Erythroblast (primary cell): ENCODE data around the gene C17orf67.

Experiments used
- GATA1 ChIP-seq: IDR thresholded peaks from 2 replicates; pipeline ENCODE4 v1.6.1; 2011; ENCODE audit warnings: low read depth, mild to moderate bottlenecking, control low read depth, low read length, moderate library complexity
- POLR2A ChIP-seq: IDR thresholded peaks from 2 replicates; pipeline ENCODE4 v1.6.1; 2011; ENCODE audit warnings: mild to moderate bottlenecking, low read length

DNA sequence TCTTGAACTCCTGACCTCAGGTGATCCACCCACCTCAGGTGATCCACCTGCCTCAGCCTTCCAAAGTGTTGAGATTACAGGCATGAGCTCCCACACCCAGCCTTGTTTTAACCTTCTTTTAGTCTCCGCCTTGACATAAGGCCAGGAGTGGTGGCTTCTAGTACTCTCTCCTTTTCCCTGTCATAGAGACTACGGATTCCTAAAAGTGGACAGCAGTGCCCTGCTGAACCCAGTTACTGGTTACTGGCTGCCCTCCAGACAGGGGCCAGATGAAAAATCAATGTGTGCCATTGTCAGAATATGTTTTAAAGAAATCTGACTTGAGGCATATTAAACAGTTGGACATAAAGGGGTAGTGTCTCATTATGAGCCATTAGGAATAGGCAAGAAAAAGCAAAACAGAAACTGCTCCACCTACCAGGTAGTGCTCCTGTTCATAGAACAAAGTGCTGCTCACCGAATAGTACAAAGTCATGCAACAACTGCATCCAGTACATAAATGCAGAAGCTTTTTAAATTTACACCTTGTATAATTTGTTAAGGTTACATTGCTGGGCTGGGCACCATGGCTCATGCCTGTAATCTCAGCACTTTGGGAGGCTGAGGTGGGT lies 48.1 kb upstream of the C17orf67 start:
- no peak for TF ChIP-seq POLR2A
- TF ChIP-seq GATA1 = no peak
